Measurements from ENCODE around the gene FGGY.
"Not testable (repeated sequence)": the region's sequence is repeated elsewhere in the genome, so short reads cannot be mapped to it uniquely, and the experiment has no call there.

FGGY gene

GRCh38 chr1:59625384-59625783, 328.5 kb downstream of the FGGY start:
- no peak for DNase-seq (ENCODE audit: low read depth)
- H3K4me3 ChIP-seq (ENCODE audit: low read depth, low read length) = no peak overlapping the region

- no peak overlapping the region for H3K4me3 ChIP-seq (ENCODE audit: low read depth, low read length)
- DNase-seq (ENCODE audit: low read depth) = no peak
Measured at GRCh38 chr1:59631561-59632255, 334.8 kb downstream of the FGGY start.

GRCh38 chr1:59635097-59635496, 338.2 kb downstream of the FGGY start:
- no peak overlapping the region for H3K4me3 ChIP-seq (ENCODE audit: low read depth, low read length)
- DNase-seq (ENCODE audit: low read depth) = no peak

GRCh38 chr1:59638231-59638711, 341.4 kb downstream of the FGGY start:
- no peak overlapping the region for H3K4me3 ChIP-seq (ENCODE audit: low read depth, low read length)
- peak; percentile 46 for DNase-seq (ENCODE audit: low read depth)

- no peak overlapping the region for H3K4me3 ChIP-seq (ENCODE audit: low read depth, low read length)
- no peak for DNase-seq (ENCODE audit: low read depth)
Measured at GRCh38 chr1:59639266-59639665, 342.4 kb downstream of the FGGY start.

GRCh38 chr1:59640851-59641250, 344.0 kb downstream of the FGGY start:
- no peak for DNase-seq (ENCODE audit: low read depth)

GRCh38 chr1:59641836-59642235, 344.9 kb downstream of the FGGY start:
- no peak overlapping the region for H3K4me3 ChIP-seq (ENCODE audit: low read depth, low read length)
- DNase-seq (ENCODE audit: low read depth) = no peak

More at GRCh38 chr1:59640851-59641250, 344.0 kb downstream of the FGGY start:
- H3K4me3 ChIP-seq (ENCODE audit: low read depth, low read length) = no peak overlapping the region

- DNase-seq (ENCODE audit: low read depth) = no peak
- no peak overlapping the region for H3K4me3 ChIP-seq (ENCODE audit: low read depth, low read length)
Measured at GRCh38 chr1:59643526-59643925, 346.6 kb downstream of the FGGY start.

GRCh38 chr1:59645893-59646292, 349.0 kb downstream of the FGGY start:
- no peak for DNase-seq (ENCODE audit: low read depth)
- no peak overlapping the region for H3K4me3 ChIP-seq (ENCODE audit: low read depth, low read length)

- DNase-seq (ENCODE audit: low read depth); H3K4me3 ChIP-seq (ENCODE audit: low read depth, low read length): not testable (repeated sequence)
Measured at GRCh38 chr1:59653142-59653958, 356.5 kb downstream of the FGGY start.

- DNase-seq (ENCODE audit: low read depth) = no peak
- H3K4me3 ChIP-seq (ENCODE audit: low read depth, low read length) = no peak overlapping the region
Measured at GRCh38 chr1:59653968-59654367, 357.1 kb downstream of the FGGY start.

- no peak overlapping the region for H3K4me3 ChIP-seq (ENCODE audit: low read depth, low read length)
- DNase-seq (ENCODE audit: low read depth) = no peak
Measured at GRCh38 chr1:59657873-59658465, 361.1 kb downstream of the FGGY start.

- no peak for DNase-seq (ENCODE audit: low read depth)
- no peak overlapping the region for H3K4me3 ChIP-seq (ENCODE audit: low read depth, low read length)
Measured at GRCh38 chr1:59664166-59664565, 367.3 kb downstream of the FGGY start.

- DNase-seq (ENCODE audit: low read depth) = no peak
- H3K4me3 ChIP-seq (ENCODE audit: low read depth, low read length) = no peak overlapping the region
Measured at GRCh38 chr1:59666106-59666505, 369.2 kb downstream of the FGGY start.

- no peak overlapping the region for H3K4me3 ChIP-seq (ENCODE audit: low read depth, low read length)
- no peak for DNase-seq (ENCODE audit: low read depth)
Measured at GRCh38 chr1:59667020-59667419, 370.1 kb downstream of the FGGY start.

GRCh38 chr1:59669752-59670312, 372.9 kb downstream of the FGGY start:
- H3K4me3 ChIP-seq (ENCODE audit: low read depth, low read length) = no peak overlapping the region
- no peak for DNase-seq (ENCODE audit: low read depth)

GRCh38 chr1:59670662-59671061, 373.8 kb downstream of the FGGY start:
- no peak overlapping the region for H3K4me3 ChIP-seq (ENCODE audit: low read depth, low read length)
- DNase-seq (ENCODE audit: low read depth) = no peak

- H3K4me3 ChIP-seq (ENCODE audit: low read depth, low read length) = no peak overlapping the region
- DNase-seq (ENCODE audit: low read depth) = no peak
Measured at GRCh38 chr1:59671066-59671952, 374.4 kb downstream of the FGGY start.

- no peak for DNase-seq (ENCODE audit: low read depth)
- H3K4me3 ChIP-seq (ENCODE audit: low read depth, low read length) = no peak overlapping the region
Measured at GRCh38 chr1:59671953-59672305, 375.0 kb downstream of the FGGY start.
